Parathyroid adenoma (tissue), 2 donors: ENCODE measurements around the gene PKP1.

Source experiments
- H2AFZ ChIP-seq: fragments of 300-600 bp; sonication (generic); one replicate; pipeline ENCODE4 v1.7.0; 2017; ENCODE audit warnings: antibody characterized with exemption, mild to moderate bottlenecking
- H3K27ac ChIP-seq: fragments of 300-600 bp; sonication (generic); one replicate; pipeline ENCODE4 v1.7.0; 2017
- H3K27me3 ChIP-seq: fragments of 300-600 bp; sonication (generic); one replicate; pipeline ENCODE4 v1.7.0; 2017; ENCODE audit warnings: low read length; ENCODE audit not compliant: control insufficient read depth, insufficient read depth
- H3K36me3 ChIP-seq: fragments of 300-600 bp; sonication (generic); one replicate; pipeline ENCODE4 v1.7.0; 2017; ENCODE audit warnings: low read length; ENCODE audit not compliant: control insufficient read depth, insufficient read depth
- H3K4me1 ChIP-seq: fragments of 300-600 bp; sonication (generic); one replicate; pipeline ENCODE4 v1.7.0; 2017; ENCODE audit warnings: control low read depth
- H3K4me2 ChIP-seq: fragments of 300-600 bp; sonication (generic); one replicate; pipeline ENCODE4 v1.7.0; 2017; ENCODE audit warnings: low read length
- H3K4me3 ChIP-seq: fragments of 300-600 bp; sonication (generic); one replicate; pipeline ENCODE4 v1.7.0; 2017; ENCODE audit warnings: low read depth, low read length
- H3K79me2 ChIP-seq: fragments of 300-600 bp; sonication (generic); one replicate; pipeline ENCODE4 v1.7.0; 2017; ENCODE audit warnings: control low read depth
- H3K9ac ChIP-seq: fragments of 300-600 bp; sonication (generic); one replicate; pipeline ENCODE4 v1.7.0; 2017; ENCODE audit warnings: mild to moderate bottlenecking
- H3K9me3 ChIP-seq: fragments of 300-600 bp; sonication (generic); one replicate; pipeline ENCODE4 v1.7.0; 2017; ENCODE audit warnings: low read length; ENCODE audit not compliant: control insufficient read depth
- TF ChIP-seq, protein P1 (sequence below): fragments of 300-600 bp; sonication (generic); IDR thresholded peaks from one replicate; pipeline ENCODE4 v1.7.0; 2017; ENCODE audit warnings: antibody characterized with exemption, mild to moderate bottlenecking
- donor health status: primary hyperparathyroidism.

Gene PKP1

DNA sequence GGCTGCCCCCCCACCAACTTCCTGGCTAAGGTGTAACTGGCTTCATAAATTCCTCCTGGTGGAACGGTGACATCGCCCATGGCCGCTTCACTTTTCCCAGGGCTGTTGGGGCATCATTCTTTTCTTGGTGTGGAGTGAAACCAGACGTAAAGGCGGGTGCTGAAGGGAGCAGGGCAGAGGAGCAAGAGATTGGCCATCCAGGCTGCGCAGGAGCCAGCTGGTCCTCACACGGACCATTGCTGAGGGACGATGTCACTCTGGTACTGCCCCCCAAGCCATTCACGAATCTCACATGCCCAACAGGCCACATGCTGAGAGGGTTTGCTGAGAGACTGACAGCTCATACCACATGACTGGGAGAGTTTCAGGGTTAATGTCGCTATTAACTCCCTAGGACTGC, 10.5 kb upstream of the PKP1 start:
- Histone ChIP-seq H3K27ac (no peak overlapping the region), H3K4me2 (no peak overlapping the region), H3K36me3 (no peaks in the 10 kb centered on the region), H2AFZ (no peak overlapping the region), H3K4me3 (no peak overlapping the region), H3K27me3 (no peaks in the 10 kb centered on the region), H3K9ac (no peak overlapping the region), H3K79me2 (no peaks in the 10 kb centered on the region), H3K4me1 (no peaks in the 10 kb centered on the region), H3K9me3 (no peaks in the 10 kb centered on the region)
- TF ChIP-seq, protein P1, sequence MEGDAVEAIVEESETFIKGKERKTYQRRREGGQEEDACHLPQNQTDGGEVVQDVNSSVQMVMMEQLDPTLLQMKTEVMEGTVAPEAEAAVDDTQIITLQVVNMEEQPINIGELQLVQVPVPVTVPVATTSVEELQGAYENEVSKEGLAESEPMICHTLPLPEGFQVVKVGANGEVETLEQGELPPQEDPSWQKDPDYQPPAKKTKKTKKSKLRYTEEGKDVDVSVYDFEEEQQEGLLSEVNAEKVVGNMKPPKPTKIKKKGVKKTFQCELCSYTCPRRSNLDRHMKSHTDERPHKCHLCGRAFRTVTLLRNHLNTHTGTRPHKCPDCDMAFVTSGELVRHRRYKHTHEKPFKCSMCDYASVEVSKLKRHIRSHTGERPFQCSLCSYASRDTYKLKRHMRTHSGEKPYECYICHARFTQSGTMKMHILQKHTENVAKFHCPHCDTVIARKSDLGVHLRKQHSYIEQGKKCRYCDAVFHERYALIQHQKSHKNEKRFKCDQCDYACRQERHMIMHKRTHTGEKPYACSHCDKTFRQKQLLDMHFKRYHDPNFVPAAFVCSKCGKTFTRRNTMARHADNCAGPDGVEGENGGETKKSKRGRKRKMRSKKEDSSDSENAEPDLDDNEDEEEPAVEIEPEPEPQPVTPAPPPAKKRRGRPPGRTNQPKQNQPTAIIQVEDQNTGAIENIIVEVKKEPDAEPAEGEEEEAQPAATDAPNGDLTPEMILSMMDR: no peak

DNA sequence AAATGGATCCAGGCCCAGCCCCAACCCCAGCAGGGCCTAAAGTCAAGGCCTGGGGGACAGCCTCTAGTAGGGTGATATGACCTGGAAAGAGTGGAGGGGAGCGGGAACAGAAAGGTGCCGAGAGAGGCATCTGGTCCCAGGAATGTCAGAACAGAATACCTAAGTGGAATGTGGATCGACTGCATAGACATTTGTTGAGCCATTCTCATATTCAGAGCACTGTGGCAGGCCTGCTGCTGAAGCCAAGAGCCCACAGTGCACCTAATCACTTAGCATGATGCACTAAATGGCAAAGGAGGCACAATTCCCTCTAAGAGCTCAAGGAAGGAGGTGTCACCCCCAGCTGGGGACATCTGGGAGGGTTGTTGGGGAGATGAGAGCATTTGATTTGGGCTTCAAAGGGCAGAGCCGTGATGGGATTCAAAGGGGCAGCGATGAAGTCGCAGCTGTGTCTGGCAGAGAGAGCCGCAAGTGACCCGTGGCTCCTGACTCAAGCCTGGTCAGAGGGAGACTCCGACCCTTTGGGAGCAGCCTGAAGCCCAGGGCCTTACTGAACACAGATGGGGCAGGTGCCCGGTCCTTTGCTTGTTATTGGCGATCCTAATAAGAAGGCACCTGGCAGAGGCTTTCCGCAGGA, 8.6 kb upstream of the PKP1 start:
- no peak overlapping the region for H3K4me3 ChIP-seq
- H3K79me2 ChIP-seq: no peaks in the 10 kb centered on the region
- H3K4me1 ChIP-seq: no peaks in the 10 kb centered on the region
- no peaks in the 10 kb centered on the region for H3K9me3 ChIP-seq
- H2AFZ ChIP-seq: no peak overlapping the region
- no peaks in the 10 kb centered on the region for H3K27me3 ChIP-seq
- H3K27ac ChIP-seq: no peak overlapping the region
- no peaks in the 10 kb centered on the region for H3K36me3 ChIP-seq
- H3K9ac ChIP-seq: no peak overlapping the region
- no peak overlapping the region for H3K4me2 ChIP-seq
- TF ChIP-seq, protein P1: no peak

DNA sequence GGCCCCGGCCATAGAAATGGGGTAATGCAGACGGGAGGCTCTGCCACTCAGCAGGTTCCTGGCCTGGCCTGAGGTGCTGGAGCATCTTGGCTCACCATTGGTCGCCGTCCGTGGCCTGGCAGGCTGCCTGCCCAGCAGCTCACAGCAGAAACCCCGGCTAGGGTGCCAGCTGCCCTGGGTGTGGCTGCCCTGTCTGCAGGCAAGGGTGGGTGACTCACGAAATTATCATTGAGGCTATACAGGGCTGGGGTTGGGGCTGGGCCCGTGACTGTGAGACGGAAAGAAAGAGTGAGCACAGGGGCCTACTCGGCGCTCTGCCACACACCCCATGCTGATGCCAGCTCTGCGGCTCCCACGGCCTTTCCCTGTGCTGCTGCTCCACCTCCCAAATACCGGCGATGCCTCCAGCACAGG, 8.0 kb upstream of the PKP1 start:
- Histone ChIP-seq H3K9ac (no peak overlapping the region), H2AFZ (no peak overlapping the region), H3K9me3 (no peaks in the 10 kb centered on the region), H3K36me3 (no peaks in the 10 kb centered on the region), H3K27ac (no peak overlapping the region), H3K4me2 (no peak overlapping the region), H3K4me1 (no peaks in the 10 kb centered on the region), H3K79me2 (no peaks in the 10 kb centered on the region), H3K27me3 (no peaks in the 10 kb centered on the region), H3K4me3 (no peak overlapping the region)
- TF ChIP-seq, protein P1: no peak

DNA sequence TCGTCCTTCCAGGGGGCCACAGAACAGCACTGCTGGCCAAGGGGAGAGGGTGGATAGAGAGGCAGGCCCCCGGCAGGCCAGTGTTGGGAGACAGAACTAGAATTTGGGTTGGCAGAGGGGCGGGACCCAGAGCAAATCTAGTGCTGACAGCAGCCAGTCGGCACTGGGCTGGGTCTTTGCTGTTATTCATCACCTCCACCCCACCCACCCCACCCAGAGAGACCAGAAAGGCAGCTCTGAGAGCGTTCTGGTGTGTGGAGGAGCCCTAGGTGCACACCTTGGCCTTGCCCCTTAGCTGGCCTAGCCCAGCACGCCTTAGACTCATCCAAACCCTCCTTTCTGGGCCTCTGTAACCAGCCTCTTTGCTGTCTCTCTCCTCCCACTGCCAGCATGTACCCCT, 6.4 kb upstream of the PKP1 start:
- H3K9ac ChIP-seq: no peak overlapping the region
- no peaks in the 10 kb centered on the region for H3K27me3 ChIP-seq
- H3K27ac ChIP-seq: no peak overlapping the region
- TF ChIP-seq, protein P1: no peak
- no peaks in the 10 kb centered on the region for H3K4me1 ChIP-seq
- H3K4me2 ChIP-seq: no peak overlapping the region
- no peaks in the 10 kb centered on the region for H3K9me3 ChIP-seq
- no peak overlapping the region for H2AFZ ChIP-seq
- no peaks in the 10 kb centered on the region for H3K79me2 ChIP-seq
- H3K36me3 ChIP-seq: no peaks in the 10 kb centered on the region
- H3K4me3 ChIP-seq: no peak overlapping the region

DNA sequence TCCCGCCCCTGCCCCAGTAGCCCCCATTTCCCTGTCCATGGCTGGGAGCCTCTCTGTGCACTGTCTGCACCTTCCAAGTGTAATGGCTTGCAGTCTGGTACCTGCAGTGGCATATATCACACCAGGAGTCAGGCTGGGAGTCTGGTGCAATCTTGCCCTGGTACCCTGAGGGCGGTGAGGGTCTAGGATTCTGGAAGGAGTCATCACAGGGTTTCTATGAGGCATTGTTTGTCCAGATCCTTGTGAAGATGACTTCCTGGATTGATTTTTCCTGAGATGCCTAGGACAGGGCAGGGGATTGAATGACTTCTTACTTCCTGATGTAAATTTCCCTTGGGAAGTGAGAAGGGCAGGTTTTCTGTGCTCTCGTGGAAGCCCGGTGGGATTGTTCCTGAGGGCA, 5.9 kb upstream of the PKP1 start:
- Histone ChIP-seq H3K27ac (no peak overlapping the region), H3K79me2 (no peaks in the 10 kb centered on the region), H3K27me3 (no peaks in the 10 kb centered on the region), H3K36me3 (no peaks in the 10 kb centered on the region), H3K4me3 (no peak overlapping the region), H2AFZ (no peak overlapping the region), H3K9ac (no peak overlapping the region), H3K4me2 (no peak overlapping the region), H3K9me3 (no peaks in the 10 kb centered on the region), H3K4me1 (no peaks in the 10 kb centered on the region)
- TF ChIP-seq, protein P1: no peak
